Measurements from ENCODE around the gene BBS1.
"Not testable (repeated sequence)": the region's sequence is repeated elsewhere in the genome, so short reads cannot be mapped to it uniquely, and the experiment has no call there.

BBS1 gene

DNA sequence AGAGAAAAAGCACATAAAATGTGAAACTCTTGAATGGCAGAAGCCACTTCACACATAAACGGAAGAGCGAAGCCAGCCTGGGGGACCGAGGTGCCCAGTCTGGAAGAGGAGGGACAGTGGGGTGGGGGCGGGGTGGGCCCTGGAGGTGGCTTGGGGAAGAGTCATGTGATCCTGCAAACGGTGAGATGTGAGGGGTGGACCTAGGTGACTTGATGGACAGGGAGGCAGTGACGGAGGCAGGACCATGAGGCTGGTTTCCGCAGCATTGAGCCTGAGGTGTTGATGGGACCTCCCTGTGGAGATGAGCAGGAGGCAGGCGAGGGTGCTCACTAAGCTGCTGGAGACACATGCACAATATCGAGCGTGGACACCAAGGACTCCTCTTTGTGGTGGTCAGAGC is 18.6 kb downstream of the BBS1 start:
- no peak for DNase-seq

DNA sequence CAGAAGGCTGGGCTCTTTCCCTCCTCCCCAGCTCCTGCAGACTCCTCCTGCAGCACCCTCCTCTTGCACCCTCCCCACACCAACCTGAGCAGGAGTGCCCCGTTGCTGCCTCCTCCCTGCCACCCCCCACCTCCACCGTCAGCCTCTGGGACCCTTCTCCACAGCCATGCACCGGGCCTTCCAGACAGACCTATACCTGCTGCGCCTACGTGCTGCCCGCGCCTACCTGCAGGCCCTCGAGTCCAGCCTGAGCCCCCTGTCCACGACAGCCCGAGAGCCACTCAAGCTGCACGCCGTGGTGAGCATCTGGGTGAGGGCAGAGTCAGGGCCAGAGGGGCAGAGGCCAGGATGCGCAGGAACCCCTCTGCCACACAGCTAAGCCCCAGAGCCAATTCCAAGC is 19.2 kb downstream of the BBS1 start:
- DNase-seq, result no peak

- DNase-seq, result no peak
Observed at GRCh38 chr11:66530927-66531709, 20.7 kb downstream of the BBS1 start.

- DNase-seq, result no peak
Observed at GRCh38 chr11:66531841-66532240, 21.4 kb downstream of the BBS1 start.

DNA sequence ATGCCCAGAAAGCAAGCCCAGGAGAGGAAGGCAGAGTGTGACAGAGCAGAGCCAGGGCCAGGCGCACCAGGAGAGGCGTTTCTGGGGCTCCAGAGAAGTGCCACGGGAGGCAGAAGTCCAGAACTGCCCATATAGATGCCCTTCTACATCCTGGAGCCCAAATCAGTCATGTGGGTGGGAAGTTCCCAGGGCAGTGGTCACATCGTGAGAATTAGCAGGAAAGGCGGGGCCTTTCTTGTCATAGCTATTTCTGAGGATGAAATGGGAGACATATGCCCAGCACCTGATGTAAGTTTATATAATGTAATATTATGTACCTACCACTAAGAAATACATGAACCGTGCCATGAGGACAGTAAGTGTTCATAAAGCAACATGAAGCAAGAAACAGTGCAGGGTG is 22.3 kb downstream of the BBS1 start:
- DNase-seq, result no peak

GRCh38 chr11:66539170-66539869 is 28.9 kb downstream of the BBS1 start:
- DNase-seq, result no peak

- no peak for DNase-seq
Observed at GRCh38 chr11:66539870-66540213, 29.4 kb downstream of the BBS1 start.

- DNase-seq, result not testable (repeated sequence)
Observed at GRCh38 chr11:66540598-66540997, 30.2 kb downstream of the BBS1 start.

DNA sequence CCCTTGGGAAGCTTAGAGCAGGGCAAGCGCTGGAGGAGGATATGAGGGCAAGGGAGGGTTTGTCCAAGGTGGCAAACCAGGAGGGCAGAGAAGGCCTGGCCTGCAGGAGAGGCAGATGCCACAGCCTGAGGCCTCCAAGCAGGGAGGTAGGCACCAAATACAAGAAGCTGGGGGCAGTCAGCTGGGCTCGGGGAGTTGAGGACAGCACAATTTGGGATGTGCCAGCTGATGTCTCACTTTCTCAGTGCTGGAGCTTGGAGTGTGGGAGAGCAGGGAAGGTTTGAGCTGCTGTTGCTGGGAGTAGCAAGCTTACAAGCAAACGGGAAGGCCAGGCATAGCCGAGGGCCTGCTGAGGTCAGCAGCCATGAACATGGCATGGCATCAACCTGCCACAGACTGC is 31.5 kb downstream of the BBS1 start:
- DNase-seq, result no peak

DNA sequence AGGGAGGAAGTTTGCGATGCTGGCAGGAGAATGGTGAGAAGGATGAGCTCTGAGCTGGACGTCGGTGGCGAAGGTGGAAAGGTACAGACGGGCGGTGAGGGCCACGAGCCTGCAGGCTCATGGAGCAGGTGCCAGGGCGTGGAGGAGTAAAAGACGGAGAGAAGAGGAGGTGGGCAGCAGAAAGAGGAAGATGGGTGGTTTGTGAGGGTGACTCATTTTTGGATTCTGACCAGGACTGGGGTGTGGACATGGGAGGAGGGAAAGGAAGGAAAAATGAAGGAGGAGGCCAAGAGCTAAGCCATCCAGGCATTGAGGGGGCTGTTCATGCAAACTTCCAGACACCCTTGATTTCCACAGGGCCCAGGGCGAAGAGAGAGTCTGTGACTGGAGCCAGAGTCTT is 31.9 kb downstream of the BBS1 start:
- no peak for DNase-seq

- DNase-seq, result no peak
Observed at GRCh38 chr11:66543263-66544107, 33.0 kb downstream of the BBS1 start.

GRCh38 chr11:66544952-66545351 is 34.5 kb downstream of the BBS1 start:
- DNase-seq, result not testable (repeated sequence)

DNA sequence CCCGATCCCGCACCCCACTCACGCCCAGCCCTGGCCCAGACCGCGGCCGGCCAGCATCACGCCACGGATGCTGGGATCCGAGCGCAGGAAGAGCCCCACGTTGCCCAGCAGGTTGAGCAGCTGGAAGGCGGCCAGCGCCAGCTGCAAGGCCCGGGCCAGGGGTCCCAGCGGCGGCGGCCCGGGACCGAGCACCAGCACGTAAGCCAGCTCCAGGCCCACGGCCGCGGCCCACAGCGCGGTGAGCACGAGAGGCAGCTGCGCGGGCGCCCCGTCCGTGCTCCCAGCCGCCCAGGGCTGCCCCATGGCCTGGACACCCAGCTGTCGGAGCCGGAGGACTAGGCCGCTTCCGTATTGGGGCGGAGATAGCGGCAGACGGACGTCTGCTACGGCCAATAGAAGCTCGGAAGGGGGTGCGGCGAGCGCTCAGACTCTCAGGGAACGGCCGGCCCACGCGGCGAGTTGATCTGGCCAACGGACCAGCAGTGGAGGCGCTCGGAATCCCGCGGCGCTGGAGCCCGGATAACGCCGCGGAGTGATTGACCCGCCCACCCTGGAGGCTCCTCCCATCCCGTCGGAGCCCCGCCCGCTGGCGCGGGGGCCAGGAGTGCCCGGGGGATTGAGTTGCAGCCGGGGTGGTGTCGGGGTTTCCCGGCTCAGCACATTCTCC is 35.4 kb downstream of the BBS1 start, which contains the start of gene ZDHHC24:
Gene ZDHHC24, minus strand, starts transcription at position 348 of the 667 bp plus-strand sequence. Its CDS starts 45 bp downstream, at position 303.
- DNase-seq, result peak; percentile 64

GRCh38 chr11:66546368-66546965 is 36.0 kb downstream of the BBS1 start, which contains the start of gene ACTN3:
Gene ACTN3 (plus strand): TSS chr11:66546903. CDS start chr11:66546938, 35 bp downstream.
- DNase-seq, result no peak

DNA sequence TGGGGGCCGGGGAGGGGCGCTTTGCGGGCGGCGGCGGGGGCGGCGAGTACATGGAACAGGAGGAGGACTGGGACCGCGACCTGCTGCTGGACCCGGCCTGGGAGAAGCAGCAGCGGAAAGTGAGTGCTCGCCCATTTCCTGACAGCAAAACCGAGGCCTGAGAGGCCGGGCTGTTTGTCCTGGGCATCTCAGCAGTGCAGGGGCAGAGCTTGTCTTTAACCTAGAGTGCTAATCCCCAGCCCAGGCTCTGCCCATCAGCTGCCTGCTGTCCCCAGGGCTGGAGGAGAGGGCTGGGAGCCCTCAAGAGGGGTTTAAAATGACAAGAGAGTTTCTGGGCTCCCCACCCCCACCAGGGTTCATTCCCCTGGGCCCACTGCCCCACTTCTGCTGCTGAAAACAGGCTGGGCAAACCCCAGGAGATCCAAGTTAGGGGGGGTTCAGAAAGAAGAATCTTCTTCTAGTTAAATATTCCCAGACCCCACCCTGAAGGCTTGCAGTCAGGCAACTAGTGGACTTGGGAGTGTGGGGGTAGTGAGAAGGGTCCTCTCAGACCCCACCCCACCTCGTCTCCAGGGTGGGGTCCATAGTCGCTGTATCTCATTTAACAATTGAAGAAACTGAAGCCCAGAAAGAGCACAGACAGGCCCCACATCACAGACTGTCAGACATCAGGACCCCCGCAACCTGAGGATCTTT is 36.7 kb downstream of the BBS1 start:
- peak; percentile 76 for DNase-seq

- DNase-seq, result peak; percentile 63
Observed at GRCh38 chr11:66547662-66548009, 37.2 kb downstream of the BBS1 start.

- peak; percentile 70 for DNase-seq
Observed at GRCh38 chr11:66548041-66548440, 37.6 kb downstream of the BBS1 start.

DNA sequence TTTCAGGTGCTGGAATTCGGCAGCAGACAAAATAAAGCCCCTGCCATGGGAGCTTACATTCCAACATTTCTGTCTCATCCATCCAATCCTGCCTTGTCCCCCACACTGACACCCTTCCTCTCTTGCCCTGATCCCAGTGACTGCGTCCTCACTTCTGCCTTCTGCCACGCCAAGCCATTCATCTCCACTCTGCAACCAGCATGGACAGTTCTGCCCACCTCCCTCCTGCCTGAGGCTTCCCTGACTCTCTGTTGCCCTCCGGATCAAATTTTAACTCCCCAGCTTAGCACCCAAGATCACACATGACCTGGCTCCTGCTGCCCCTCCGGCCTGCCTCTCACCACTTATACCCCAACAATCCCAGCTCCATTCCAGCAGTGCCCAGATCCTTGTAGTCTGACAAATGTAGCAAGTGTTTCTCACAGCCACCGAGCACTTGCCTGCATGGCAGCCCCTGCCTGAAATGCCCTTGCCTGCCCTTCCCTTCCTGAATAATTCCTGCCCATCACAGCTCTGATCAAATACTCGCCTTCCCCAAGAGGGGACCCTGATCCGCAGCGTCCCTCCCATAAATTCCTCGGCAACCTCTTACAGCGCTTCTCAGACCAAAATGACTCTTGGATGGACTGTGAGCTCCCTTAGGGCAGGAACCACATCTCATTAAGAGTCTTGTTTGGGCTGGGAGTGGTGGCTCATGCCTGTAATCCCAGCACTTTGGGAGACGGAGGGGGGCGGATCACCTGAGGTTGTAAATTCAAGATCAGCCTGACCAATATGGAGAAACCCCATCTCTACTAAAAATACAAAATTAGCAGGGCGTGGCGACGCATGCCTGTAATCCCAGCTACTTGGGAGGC is 38.6 kb downstream of the BBS1 start:
- DNase-seq, result no peak

DNA sequence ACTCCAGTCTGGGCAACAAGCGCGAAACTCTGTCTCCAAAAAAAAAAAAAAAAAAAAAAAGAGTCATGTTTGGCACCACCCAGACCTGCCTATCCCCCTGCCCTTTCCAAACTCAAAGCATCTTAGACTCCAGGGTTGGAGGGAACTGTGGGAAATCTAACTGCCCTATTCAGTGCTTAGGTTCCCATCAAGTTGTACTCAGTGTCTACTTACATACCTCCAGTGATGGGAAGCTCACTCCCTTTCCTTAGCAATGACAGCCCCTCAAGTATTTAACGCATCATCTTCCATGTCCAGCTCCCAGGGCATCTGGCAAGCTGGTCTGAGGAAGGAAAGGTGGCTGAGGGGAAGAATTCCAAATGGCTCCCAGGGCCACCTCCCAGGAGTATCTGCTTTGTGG is 39.3 kb downstream of the BBS1 start:
- no peak for DNase-seq

GRCh38 chr11:66550887-66551286 is 40.5 kb downstream of the BBS1 start:
- DNase-seq, result no peak

DNA sequence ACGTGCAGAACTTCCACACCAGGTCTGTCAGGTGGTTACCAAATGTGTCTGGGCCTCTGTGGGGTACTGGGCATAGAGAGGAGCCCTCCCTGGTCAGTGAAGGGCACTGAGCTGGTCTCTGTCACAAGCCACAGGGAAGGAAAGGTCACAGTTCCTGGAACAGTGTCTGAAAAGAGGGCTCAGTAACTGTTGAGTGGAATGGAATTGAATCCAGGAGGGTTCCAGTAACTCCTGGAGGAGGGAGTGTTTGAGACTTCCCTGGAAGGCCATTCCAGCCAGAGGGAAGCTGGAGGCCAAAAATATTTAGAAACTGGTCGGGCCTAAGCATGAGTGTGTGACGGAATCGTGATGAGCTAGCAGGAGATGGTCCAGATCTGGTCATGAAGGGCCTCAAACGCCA is 44.2 kb downstream of the BBS1 start:
- DNase-seq, result no peak

Measured in NCI-H524 treated with DMSO at 0.1 percent for 48 hours (cell line).